Suppressor macrophage (primary cell): ENCODE data around the gene ALG2.
"Not testable (repeated sequence)": the region's sequence is repeated elsewhere in the genome, so short reads cannot be mapped to it uniquely, and the experiment has no call there.

Experiments
- DNase-seq, 4 experiments: peaks; one replicate each; pipeline ENCODE4 v3.0.0-alpha.2; 2020 to 2022

Gene ALG2

DNA sequence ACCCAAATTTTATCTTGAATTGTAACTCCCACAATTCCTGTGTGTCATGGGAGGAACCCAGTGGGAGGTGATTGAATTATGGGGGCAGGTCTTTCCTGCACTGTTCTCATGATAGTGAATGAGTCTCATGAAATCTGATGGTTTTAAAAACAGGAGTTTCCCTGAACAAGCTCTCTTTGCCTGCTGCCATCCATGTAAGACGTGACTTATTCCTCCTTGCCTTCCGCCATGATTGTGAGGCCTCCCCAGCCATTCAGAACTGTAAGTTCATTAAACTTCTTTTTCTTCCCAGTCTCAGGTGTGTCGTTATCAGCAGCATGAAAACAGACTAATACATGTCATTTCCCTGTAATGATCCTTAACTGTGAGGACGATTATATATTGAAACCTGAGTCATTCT, 16.1 kb upstream of the ALG2 start:
- not testable (repeated sequence) for DNase-seq

DNA sequence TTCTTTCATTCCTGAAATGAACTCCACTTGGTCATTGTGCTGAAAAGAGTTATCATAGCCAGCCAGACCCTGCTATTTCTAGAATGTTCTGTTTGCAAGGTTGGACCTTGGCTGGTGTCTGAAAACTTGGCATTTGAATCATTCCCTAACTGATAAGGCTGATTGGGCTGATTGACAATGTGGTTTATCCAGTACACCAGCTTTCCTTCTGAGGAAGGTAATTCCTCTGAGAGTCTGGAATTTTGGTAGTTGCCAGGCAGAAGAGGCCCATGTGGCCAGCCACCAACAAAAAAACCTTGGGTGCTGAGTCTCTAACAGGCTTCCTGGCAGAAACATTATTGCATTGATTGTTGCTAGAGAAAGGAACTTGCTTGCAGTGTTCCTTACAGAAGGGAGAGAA, 15.6 kb upstream of the ALG2 start:
- DNase-seq = no peak

DNA sequence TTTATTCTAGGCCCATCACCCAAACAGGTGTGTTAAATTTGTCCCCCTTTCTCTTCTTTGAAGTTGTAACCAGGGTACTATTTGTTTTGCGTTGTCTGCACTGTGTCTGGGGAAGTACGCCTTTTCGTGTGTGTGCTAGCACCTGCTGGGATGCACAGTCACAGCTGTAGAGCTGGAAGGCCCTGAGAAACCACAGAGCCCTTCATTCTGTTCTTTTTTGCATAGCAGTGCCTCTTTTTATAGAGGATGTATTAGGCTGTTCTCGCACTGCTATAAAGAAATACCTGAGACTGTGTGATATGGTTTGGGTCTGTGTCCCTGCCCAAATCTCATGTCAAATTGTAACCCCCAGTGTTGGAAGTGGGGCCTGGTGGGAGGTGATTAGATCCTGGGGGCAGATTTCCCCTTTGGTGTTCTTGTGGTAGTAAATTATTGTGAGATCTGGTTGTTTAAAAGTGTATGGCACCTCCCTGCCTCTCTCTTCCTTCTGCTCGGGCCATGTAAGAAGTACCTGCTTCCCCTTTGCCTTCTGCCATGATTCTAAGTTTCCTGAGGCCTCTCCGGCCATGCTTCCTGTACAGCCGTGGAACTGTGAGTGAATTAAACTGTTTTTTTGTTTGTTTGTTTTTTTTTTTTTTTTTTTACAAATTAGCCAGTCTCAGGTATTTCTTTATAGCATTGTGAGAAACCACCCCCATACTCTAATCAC, 14.3 kb upstream of the ALG2 start:
- no peak for DNase-seq

DNA sequence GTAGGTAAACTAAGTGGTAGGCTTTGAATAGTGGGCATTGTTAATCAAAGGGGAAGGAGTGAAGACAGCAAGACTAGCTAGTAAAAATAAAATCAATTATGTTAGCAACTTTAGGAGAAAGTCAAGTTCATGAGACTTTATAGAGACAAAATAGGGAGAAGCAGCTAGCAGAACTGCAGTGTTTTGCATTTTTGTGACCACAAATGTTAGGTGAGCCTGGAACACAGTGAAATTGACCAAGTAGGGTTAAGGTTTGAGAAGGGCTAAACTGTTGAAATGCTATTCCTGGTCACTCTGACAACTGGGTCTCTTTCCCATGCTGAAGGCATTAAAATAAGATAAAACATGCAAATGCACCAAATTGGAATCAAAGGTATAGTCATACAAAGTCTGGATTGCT, 13.3 kb upstream of the ALG2 start:
- DNase-seq = no peak

DNA sequence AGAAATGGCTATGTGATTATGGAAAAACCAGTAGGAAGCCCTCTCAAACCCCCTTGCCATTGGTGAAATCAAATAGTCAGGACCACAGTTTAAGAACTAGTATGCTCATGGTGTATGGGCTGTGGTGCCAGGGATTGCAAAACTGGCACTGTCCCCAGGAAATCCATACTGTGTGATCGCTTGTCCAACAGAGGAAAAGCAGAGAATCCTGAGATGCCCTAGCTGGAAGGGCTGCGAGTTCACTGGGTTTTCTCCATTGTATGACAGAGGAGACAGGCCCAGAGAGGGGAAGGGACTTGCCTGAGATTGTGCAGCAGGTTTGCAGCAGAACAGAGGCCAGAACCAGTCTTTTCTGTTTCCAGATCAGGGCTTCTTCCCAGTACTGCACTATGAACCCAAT, 12.9 kb upstream of the ALG2 start:
- DNase-seq = no peak

DNA sequence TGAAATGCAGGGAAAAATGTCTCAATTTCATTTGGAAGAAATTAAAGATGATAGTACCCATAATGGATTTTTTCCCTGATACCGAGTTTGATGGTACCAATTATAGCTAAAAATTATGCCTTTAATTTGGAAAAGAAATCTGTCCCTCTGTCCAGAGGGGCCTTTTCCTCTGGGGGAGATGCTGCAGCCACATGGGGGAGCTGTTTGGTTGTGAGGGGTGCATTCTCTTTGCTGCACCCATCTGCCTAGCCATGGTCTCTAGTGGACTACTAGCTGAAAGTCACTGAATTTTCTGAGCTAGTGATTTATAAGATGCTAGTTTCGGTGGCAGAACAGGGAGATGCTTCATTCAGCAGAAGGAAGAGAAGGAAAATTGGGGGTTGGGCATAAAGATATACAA, 10.0 kb upstream of the ALG2 start:
- peak; percentile 39 to 66 (median 50) for DNase-seq

DNA sequence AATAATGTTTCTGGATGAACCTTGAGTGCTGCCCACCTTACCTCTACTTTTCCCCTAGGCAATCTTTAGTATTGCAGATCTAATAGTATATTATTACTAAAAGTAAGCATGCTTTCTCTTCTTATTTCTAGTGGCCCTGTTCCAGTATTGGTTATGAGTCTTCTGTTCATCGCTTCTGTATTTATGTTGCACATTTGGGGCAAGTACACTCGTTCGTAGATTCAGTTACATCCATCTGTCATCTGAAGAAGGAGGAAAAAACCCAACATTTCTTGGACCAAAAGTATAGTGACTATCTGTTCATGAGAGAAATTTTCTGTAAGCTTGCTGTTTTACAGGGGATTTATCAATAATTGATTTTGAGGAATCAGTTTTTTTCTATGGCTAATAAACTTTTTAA, 8.5 kb upstream of the ALG2 start:
- DNase-seq = no peak

DNA sequence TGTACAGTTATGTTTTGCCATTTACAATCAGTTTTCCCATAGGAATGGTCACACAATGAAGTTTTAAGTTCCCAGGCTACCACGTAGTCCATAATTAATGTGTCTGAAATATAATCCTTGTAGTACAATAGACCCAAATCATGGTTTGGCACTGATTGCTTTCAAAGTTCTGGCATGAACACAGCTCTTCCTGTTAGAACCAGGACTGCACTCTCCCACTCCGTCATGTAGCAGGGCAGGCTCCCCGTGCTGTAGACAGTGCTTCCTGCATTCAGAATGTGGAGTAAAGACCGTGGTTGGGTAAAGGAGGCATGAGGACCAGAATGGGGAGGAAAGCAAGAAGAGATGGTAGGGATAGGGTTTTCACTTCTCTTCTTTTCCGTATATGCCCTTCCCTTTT, 4.3 kb upstream of the ALG2 start:
- DNase-seq = no peak

DNA sequence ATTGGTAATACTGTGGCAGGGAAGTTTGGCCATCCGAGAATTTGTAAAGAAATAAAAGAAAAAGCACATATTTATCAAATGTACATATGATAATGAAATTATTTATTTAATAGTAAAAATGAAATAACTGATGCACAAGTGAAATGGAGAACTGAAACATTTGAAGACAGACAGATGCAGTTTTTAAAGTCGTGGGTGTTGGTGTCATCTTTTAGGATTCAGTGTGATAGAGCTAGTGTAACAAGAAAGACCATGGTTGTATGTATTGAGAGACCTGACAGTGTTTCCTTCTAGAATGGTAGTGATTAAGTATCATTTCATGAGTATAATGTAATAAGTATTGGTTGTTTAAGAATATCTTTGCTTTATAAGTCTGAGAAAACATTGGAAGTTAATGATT, 2.7 kb upstream of the ALG2 start:
- DNase-seq = no peak

DNA sequence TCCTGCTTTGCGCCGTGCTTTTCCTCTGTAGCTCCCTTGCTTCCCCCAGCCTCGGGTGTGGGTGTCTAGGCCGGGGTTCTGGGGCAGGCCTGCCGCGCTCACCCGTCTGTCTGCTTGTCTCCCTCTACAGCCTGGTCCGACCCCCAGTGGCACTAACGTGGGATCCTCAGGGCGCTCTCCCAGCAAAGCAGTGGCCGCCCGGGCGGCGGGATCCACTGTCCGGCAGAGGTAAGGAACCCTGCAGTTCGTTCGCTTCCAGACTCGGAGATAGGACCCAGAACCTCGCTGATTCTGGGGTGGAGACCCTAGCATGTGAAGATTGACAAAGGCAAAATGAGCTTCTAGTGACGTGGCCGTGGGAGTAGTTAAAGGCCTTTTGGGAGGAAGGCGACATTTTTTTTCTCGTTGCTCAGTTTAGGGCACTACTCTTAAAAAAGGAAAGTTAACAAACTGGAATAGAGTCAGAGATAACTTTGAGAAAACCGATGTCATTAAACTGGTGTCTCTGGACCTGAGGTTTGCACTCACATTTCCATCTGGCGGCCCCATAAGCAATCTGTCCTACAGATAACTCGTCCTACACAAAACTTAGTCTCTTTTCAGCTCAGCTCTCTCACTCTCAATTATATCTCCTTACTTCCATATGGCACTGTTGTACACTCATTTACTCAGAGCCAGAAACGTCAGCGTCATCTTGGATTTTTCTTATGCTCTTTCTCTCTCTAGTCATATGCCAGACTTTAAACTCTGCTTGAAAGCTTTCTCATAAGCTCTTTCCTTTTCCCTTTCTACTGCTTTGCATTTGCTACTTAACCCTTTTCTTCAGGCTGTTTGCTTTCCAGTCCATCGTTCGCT, 901 bp upstream of the ALG2 start:
- DNase-seq = peak in 2 of 4 experiments; percentile 29 to 50

DNA sequence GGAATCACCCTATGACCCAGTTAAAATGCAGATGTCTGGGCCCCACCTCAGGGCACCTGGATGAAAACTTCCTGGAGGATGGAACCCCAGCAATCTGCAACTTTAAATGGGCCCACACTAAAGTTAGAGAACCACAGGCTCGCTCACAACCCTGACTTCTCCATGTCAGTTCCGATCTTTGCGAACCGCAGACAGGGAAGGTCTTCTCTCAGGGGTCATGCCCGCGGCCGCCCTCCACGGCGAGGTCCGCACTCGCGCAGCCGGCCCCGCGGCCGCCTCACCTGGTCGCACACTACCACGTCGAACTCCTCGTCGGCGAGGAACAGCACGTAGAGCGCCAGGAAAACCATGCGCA, 499 bp downstream of the ALG2 start:
- peak in 3 of 4 experiments; percentile 48 to 61 (median 51) for DNase-seq

DNA sequence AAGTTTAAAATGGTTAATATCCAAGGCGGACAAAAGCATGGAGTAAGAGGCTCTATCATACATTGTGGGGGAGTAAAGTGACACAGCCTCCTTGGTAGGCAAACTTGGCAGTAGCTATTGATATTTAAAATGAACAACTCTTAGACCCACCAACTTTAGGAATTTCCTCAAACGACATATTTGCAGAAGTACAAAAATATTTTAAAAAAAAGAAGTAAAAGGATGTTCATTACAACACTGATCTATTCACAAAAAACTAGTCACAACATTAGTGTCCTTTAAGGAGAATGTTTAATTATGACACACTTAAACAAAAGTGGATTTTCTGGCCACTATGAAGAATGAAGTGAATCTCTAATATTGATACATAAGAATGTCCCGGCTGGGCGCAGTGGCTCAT, 1.7 kb downstream of the ALG2 start:
- peak in 2 of 4 experiments; percentile 28 to 37 for DNase-seq

DNA sequence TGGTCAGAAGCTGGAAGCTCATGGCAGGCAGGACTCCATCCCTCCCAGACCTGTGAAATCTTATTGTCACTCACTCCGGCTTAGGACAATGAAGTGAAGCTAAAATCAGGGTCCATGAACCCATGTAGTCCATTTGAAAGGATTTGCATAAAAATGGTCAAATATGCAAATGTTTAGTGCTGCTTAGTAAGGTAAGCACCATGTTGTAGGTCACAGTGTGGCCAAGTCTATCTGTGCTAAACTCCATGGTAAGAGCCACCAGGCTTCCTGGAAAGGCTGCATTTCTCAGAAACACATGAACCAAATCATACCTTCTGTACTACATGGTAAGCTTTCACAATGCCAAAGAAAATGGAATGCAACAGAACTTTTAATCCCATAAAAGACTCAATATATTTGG, 5.7 kb downstream of the ALG2 start:
- no peak for DNase-seq

DNA sequence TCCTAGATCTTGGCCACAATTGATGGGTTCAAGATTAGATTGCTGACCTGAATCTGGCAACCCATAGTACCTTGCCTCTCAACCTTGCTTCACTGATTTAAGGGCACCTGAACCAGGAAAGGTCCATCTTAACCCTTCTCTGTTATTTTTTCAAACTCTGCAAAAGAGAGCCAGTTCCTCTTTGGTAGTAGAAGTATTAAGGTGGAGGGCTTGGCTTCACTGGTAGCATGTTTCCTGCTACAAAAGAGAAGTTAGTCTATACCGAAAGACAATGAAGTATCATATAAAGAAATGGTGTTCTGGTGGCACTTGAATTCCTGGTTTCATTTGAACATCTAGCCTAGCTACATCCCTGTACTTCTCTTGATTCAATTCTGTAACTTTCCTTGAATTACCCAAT, 8.5 kb downstream of the ALG2 start:
- peak in 1 of 4 experiments; percentile 8 for DNase-seq

DNA sequence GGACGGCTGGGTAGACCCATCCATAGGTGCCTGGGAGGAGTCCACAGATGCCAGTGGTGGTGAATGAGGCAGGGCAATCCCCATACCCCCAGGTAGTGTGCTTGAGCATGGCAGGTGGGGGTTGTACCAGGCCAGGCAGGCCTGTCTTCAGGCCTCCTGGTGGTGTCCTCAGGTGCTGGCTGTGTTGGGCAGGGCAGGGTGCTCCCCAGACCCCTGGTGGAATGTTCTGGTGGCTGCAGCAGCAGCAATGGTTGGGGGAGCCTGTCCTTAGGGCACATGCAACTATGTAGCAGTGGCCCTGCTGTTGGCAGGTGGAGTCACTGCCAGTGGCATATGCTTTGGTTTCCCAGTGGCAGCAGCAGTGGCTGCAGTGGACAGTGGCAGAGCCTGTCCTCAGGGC, 10.0 kb downstream of the ALG2 start:
- DNase-seq = no peak

DNA sequence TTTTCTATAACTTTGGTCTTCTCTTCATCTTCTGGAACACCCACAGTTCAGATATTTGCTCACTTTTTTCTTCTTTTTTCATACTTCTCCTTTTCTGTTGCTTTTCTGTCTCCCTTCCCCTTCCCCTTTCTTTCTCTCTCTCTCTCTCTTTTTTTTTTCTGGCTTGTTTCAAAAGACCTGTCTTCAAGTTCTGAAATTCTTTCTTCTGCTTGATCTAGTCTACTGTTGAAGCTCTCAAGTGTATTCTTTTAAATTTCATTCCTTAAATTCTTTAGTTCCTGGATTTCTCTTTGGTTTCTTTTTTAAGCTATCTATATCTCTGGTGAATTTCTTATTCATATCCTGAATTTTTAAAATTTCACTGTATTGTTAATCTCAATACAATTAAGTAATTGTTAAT, 11.2 kb downstream of the ALG2 start:
- no peak for DNase-seq

DNA sequence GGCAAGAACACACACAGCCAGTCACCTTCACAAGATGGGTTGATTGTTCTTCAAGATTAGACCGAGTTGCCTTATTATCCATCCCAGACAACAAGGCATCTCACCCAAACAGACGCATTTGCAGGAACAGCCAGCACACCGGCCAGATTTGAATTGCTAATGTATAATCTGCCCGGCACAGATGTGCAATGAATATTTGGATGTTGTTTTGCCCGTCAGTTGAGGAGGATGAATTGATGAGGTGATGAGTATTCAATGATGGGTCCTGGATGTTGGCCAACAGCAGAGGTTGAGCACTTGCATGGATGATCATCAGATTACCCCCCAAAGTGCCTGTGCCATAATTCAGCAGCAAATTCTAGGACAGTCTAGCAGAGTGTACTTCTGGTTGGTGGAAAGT, 20.1 kb downstream of the ALG2 start:
- no peak for DNase-seq

DNA sequence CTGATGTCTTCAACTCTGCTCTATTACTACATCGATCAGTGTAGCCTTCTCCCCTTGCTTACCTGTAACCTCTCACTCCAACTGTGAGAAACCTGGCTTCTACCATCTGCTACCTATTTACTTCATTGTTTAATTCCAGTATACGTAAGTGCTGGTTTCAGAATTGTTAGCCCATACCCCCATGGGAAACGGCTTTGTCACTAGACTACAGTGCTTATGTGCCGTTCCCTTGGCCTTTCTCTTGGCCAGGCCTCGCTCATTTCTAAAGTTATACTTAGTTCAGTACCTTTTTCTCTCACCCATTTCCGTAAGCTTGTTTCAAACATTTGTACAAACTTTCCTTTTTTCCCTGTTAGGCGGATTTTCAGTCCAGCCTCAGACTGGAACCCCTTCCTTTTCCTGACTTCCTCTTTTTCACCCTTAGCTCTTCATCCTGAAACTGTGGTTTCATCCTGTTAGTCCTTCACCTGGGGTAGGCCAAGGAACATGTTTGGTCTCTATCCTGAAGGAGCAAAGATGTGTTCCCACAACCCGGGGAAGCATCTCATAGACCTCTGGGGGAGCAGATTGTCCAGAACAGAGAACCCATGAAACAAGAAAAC, 21.7 kb downstream of the ALG2 start:
- DNase-seq = no peak

DNA sequence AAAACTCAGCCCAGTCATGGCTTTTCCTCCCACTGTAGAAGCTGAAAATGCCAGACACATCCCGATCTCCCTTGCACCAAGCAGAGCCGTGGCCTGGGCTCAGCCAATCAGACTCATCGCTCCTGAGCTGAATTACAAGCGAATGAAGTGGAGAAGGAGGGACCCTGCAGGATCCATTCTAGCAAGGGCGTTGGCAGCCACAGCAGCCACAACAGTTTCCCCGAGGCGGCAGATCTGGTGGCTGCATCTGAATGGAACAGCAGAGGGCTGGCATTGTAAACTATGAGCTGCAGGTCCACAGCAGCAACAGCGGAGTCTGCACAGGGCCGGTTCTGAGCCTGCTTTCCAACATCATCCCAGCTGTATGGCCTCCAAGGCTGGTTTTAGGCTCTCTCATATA, 23.8 kb downstream of the ALG2 start:
- no peak for DNase-seq

DNA sequence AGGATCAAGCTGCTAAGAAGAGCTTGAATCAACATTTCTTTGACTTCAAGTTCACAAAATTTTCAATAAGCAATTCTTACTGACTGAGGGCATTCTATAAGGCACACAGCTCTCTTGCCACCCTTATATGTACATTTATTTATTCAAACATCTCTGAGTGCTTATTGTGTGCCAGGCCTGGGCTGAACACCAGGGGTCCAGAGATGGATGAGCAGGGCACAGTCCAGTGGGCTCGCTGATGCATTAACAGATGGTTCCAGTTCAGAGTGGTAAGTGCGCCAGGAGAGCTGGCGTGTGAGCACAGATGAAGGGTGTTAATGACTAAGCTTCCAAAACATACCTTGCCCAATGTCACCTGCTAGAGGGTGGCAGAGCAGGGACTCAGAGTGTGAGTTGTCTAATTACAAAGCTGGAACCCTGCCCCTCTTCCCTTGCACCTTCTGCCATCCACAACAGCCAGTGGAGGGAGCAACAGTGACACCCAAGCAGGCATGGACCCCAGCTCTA, 24.6 kb downstream of the ALG2 start:
- no peak for DNase-seq

DNA sequence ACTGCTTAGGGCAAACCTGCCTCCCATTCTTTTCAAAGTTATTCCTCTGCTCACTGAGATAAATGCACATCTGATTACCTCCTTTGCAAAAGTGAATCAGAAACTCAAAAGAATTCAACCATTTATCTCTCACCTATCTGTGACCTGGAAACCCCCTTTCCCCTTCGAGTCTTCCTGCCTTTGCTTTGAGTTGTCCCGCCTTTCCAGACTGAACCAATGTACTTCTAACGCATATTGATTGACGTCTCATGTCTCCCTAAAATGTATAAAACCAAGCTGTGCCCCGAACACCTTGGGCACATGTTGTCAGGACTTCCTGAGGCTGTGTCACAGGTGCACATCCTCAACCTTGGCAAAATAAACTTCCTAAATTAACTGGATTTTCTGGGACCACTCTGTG, 25.3 kb downstream of the ALG2 start:
- DNase-seq = not testable (repeated sequence)

DNA sequence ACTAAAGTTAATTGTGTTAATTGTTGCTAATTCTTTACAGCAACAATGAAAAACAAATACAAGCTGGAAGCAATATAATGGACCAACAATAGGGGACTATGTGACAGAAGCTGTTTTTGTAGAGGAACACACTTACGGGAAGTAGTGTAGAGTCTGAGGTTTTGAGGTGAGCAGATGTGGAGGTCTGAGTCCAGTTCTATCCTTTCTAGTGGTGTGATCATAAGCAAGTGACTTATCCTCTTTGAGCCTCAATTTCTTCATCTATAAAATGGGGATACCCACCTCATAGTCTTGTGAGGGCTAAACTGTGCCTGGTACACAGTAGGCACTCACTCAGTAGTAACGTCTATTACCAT, 28.3 kb downstream of the ALG2 start:
- DNase-seq = no peak

DNA sequence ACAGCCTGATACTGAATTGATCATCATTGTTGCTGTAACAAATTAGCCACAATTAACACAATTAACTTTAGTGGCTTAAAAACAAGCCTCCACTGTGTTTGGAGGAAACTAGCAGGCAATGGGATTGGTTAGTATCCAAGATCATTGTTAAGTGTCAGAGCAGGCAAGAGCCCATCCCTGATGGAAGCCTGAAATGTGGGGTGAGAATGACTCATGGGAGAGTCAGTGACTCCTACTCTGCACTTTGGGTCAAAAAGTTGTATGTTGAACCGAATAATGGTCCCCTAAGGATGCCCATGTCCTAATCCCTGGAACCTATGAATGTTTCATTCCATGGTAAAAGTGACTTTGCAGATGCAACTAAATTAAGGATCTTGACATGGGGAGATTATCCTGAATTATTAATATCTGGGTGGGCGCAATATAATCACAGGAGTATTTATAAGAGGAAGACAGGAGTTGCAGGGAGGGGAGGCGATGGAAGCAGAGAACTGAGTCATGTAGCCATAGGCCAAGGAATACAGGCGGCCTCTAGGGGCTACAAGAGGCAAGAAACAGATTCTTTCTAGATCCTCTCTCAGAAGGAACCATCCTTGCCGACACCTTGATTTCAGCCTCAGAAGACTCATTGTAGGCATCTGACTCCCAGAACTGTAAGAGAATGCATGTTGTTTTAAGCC, 28.8 kb downstream of the ALG2 start:
- peak in 1 of 4 experiments; percentile 20 for DNase-seq
